Large intestine (tissue), 3 donors: ENCODE results near the gene ACVR1C. TPM values are rescaled to one million over a fixed set of nuclear protein-coding genes. Genes with fewer than 3 reads are reported as not detected.
"Not testable (repeated sequence)": the region's sequence is repeated elsewhere in the genome, so short reads cannot be mapped to it uniquely, and the experiment has no call there.

Experiments
- DNase-seq, 2 donors: peaks; one replicate each; pipeline versions ENCODE4 v3.0.0 to v3.0.0-alpha.2; 2013
- H3K27ac ChIP-seq: one replicate; pipeline ENCODE4 v1.5.1; 2013; ENCODE audit warnings: low read length
- H3K27me3 ChIP-seq: 2 replicates; pipeline ENCODE4 v1.6.1; 2013; ENCODE audit warnings: low read length; ENCODE audit not compliant: control insufficient read depth, insufficient read depth
- H3K36me3 ChIP-seq: 2 replicates; pipeline ENCODE4 v1.6.1; 2013; ENCODE audit warnings: low read length; ENCODE audit not compliant: control insufficient read depth, insufficient read depth
- H3K4me1 ChIP-seq: one replicate; pipeline ENCODE4 v1.6.1; 2013; ENCODE audit warnings: low read length; ENCODE audit not compliant: control insufficient read depth, insufficient read depth
- H3K4me3 ChIP-seq: one replicate; pipeline ENCODE4 v1.5.1; 2013; ENCODE audit warnings: low read length
- H3K9me3 ChIP-seq: one replicate; pipeline ENCODE4 v1.6.1; 2013; ENCODE audit warnings: mild to moderate bottlenecking, low read depth, low read length, moderate library complexity; ENCODE audit not compliant: control insufficient read depth
- WGBS: methylation state at CpG from one replicate; pipeline ENCODE4 v1.1.5; 2013; ENCODE audit warnings: low lambda C conversion rate; ENCODE audit not compliant: insufficient coverage; 5-methylcytosine and 5-hydroxymethylcytosine counted together
- polyA plus RNA-seq: library from polyadenylated mRNA; unstranded; fragments of 120-200 nt; gene quantifications from one replicate; pipeline ENCODE4 v1.2.1, GENCODE V29; 2013

ACVR1C gene
- polyA plus RNA-seq, 1 donor = 25.6 TPM

- H3K4me3 ChIP-seq = no peak overlapping the region
- 100% methylated on average over 1 of the region's 1 CpG for WGBS
- no peak overlapping the region for H3K27ac ChIP-seq
- H3K36me3 ChIP-seq = no peaks in the 10 kb centered on the region
- no peaks in the 10 kb centered on the region for H3K9me3 ChIP-seq
- no peaks in the 10 kb centered on the region for H3K27me3 ChIP-seq
- peaks cover 18% of the 10 kb centered on the region for H3K4me1 ChIP-seq
- DNase-seq = no peak
Observed at GRCh38 chr2:157557770-157558169, 70.9 kb downstream of the ACVR1C start.

DNA sequence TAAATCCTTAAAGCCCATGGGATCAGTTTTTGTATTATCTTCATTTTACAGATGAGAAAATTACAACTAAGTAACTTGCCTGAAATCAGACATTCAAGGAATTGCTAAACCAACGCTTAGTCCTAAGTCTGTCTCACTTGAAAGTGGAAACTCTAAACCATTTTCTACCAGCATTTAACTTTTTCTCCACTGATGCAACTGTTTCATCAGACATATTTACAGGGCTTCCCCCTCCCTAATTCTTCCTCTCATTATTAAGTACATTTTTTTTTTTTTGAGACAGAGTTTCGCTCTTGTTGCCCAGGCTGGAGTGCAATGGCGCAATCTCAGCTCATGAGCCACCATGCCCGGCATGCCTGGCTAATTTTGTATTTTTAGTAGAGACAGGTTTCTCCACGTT lies 88.6 kb downstream of the ACVR1C start:
- Histone ChIP-seq H3K27me3 (no peaks in the 10 kb centered on the region), H3K4me1 (peaks cover 8% of the 10 kb centered on the region)
- no CpG with 5 or more reads among the region's 5 CpGs for WGBS

GRCh38 chr2:157538064-157538463 lies 90.6 kb downstream of the ACVR1C start:
- H3K4me3 ChIP-seq = no peak overlapping the region
- no peaks in the 10 kb centered on the region for H3K9me3 ChIP-seq
- H3K36me3 ChIP-seq = peaks cover 5% of the 10 kb centered on the region
- peaks cover 8% of the 10 kb centered on the region for H3K4me1 ChIP-seq
- H3K27me3 ChIP-seq = no peaks in the 10 kb centered on the region
- DNase-seq = peak; percentile 71 to 73
- peak overlapping the region; percentile 40 for H3K27ac ChIP-seq
- no CpG with 5 or more reads among the region's 1 CpG for WGBS

More for the DNA sequence above, 88.6 kb downstream of the ACVR1C start:
- no peak for DNase-seq
- H3K27ac ChIP-seq = no peak overlapping the region
- H3K9me3 ChIP-seq = no peaks in the 10 kb centered on the region
- H3K4me3 ChIP-seq = no peak overlapping the region
- peaks cover 4% of the 10 kb centered on the region for H3K36me3 ChIP-seq

GRCh38 chr2:157536815-157537214 lies 91.8 kb downstream of the ACVR1C start:
- H3K9me3 ChIP-seq = no peaks in the 10 kb centered on the region
- no peak for DNase-seq
- H3K27me3 ChIP-seq = no peaks in the 10 kb centered on the region
- 100% methylated on average over 1 of the region's 1 CpG for WGBS
- H3K4me3 ChIP-seq = no peak overlapping the region
- peaks cover 7% of the 10 kb centered on the region for H3K36me3 ChIP-seq
- H3K4me1 ChIP-seq = peaks cover 7% of the 10 kb centered on the region
- H3K27ac ChIP-seq = no peak overlapping the region

- H3K4me1 ChIP-seq = no peaks in the 10 kb centered on the region
- peaks cover 4% of the 10 kb centered on the region for H3K36me3 ChIP-seq
- H3K27ac ChIP-seq = no peak overlapping the region
- WGBS = 100% methylated on average over 1 of the region's 4 CpGs
- no peak for DNase-seq
- H3K9me3 ChIP-seq = no peaks in the 10 kb centered on the region
- H3K4me3 ChIP-seq = no peak overlapping the region
- no peaks in the 10 kb centered on the region for H3K27me3 ChIP-seq
Observed at GRCh38 chr2:157528963-157529751, 99.5 kb downstream of the ACVR1C start.

DNA sequence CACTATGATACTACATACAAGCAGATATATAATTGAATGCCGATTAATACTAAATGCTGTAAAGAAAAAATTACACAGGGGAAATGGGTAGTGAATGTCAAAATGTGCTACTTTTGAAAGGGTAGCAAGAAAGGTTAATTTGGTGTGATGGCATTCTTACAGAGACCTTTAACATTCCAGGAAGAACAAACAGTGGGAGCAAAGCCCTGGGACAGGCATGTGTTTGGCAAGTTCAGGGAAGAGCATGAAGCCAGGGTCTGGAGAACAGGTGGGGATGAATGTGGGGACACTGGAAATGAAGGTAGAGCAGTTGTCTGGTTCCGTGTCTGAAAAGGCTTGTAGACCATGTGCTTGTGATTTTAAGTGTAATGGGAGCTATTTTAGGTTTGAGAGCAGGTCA lies 102.6 kb downstream of the ACVR1C start:
- Histone ChIP-seq H3K9me3 (no peaks in the 10 kb centered on the region), H3K36me3 (no peaks in the 10 kb centered on the region), H3K4me1 (no peaks in the 10 kb centered on the region), H3K27ac (no peak overlapping the region), H3K4me3 (no peak overlapping the region), H3K27me3 (no peaks in the 10 kb centered on the region)
- DNase-seq = no peak
- no CpG with 5 or more reads among the region's 2 CpGs for WGBS

- H3K27me3 ChIP-seq = no peaks in the 10 kb centered on the region
- no peak overlapping the region for H3K27ac ChIP-seq
- H3K36me3 ChIP-seq = no peaks in the 10 kb centered on the region
- H3K4me3 ChIP-seq = no peak overlapping the region
- DNase-seq = no peak
- WGBS = 91% methylated on average over 4 of the region's 4 CpGs
- H3K9me3 ChIP-seq = no peaks in the 10 kb centered on the region
- no peaks in the 10 kb centered on the region for H3K4me1 ChIP-seq
Observed at GRCh38 chr2:157523270-157524247, 105.1 kb downstream of the ACVR1C start.

- not testable (repeated sequence) for H3K27ac ChIP-seq, H3K27me3 ChIP-seq, DNase-seq, H3K36me3 ChIP-seq, H3K4me1 ChIP-seq, H3K9me3 ChIP-seq, H3K4me3 ChIP-seq
- no CpG with 5 or more reads among the region's 15 CpGs for WGBS
Observed at GRCh38 chr2:157514966-157515365, 113.7 kb downstream of the ACVR1C start.

DNA sequence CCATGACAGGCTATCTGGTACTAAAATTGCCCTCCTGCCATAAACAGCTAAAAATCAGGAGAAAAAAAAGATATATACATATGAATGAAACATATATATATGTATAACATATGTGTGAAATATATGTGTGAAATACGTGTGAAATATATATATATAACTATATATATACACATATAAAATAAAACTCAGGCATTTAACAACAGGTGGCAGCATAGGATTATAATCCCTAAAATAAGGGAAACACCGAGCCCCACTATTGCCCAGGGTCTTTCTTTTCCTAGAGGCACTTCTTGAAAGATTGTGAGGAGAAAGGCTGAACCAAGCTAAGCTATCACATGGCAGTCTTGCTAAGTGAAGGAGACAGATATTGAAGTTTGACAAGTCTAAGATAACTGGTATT lies 118.9 kb downstream of the ACVR1C start:
- no peaks in the 10 kb centered on the region for H3K4me1 ChIP-seq
- no peaks in the 10 kb centered on the region for H3K36me3 ChIP-seq
- no peak for DNase-seq
- no peaks in the 10 kb centered on the region for H3K27me3 ChIP-seq
- no peak overlapping the region for H3K27ac ChIP-seq
- H3K4me3 ChIP-seq = no peak overlapping the region
- H3K9me3 ChIP-seq = peaks cover 6% of the 10 kb centered on the region
- WGBS = no CpG with 5 or more reads among the region's 2 CpGs

DNA sequence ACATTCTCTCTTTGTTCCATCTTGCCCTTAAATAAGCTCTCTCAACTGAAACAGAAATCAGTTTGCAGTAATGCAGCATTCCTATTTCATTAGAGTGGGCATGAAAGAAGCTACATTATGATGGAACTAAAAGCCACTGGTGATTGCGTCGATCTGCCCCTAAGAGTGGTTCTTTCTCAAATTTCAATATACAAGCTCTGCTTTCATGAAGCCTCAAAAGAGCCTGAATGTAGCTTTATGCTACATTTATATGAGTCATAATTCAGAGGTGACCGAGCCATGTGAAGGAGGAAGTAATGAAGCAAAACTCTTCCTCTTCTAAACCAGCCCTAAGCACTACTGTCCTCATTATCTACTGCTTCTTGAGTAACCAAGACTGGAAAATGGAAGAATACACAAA lies 120.0 kb downstream of the ACVR1C start:
- no peak for DNase-seq

More for the DNA sequence above, 120.0 kb downstream of the ACVR1C start:
- Histone ChIP-seq H3K27me3 (no peaks in the 10 kb centered on the region), H3K9me3 (peaks cover 6% of the 10 kb centered on the region), H3K4me1 (no peaks in the 10 kb centered on the region), H3K36me3 (no peaks in the 10 kb centered on the region), H3K27ac (no peak overlapping the region), H3K4me3 (no peak overlapping the region)
- 92% methylated on average over 2 of the region's 3 CpGs for WGBS
